Panc1 (cell line): ENCODE data around the gene PPP1R26. TPM values are rescaled to one million over a fixed set of nuclear protein-coding genes. Genes with fewer than 3 reads are reported as not detected.

ENCODE experiments used
- ATAC-seq: fragments of 200-7000 bp; cut with Tn5 transposase; 2 replicates; pipeline ENCODE4 v1.9.1; 2020; ENCODE audit warnings: mild to moderate bottlenecking, moderate library complexity
- BruUV-seq: library from RNA; stranded (reverse); fragments of 400-500 nt; replicated peaks from 2 replicates; lab custom pipeline; 2021; lab: Mats Ljungman, UMichigan
- CTCF ChIA-PET: fragments of 300-600 bp; sonication (Branson Sonifier 250); formaldehyde crosslinking; loops from one replicate; lab custom pipeline; 2022; ENCODE audit warnings: antibody characterized with exemption; lab: Charles Lee
- POLR2A ChIA-PET: fragments of 300-600 bp; sonication (Branson Sonifier 250); formaldehyde crosslinking; loops from one replicate; lab custom pipeline; 2022; ENCODE audit warnings: antibody characterized with exemption; lab: Charles Lee
- DNase-seq: peaks from one replicate; pipeline ENCODE4 v3.0.0-alpha.2; 2010; ENCODE audit warnings: low read depth, low spot score
- H3K27ac ChIP-seq: 2 replicates; pipeline ENCODE4 v1.5.1; 2011; ENCODE audit warnings: mild to moderate bottlenecking, low read length, inconsistent platforms
- H3K27me3 ChIP-seq: fragments of 200-500 bp; sonication (Bioruptor generic); 2 replicates; pipeline ENCODE4 v1.6.0; 2014; ENCODE audit warnings: low read length, inconsistent platforms; ENCODE audit not compliant: control insufficient read depth, insufficient read depth
- H3K36me3 ChIP-seq: fragments of 200-500 bp; sonication (Bioruptor generic); 2 replicates; pipeline ENCODE4 v1.5.1; 2014; ENCODE audit warnings: inconsistent platforms, mild to moderate bottlenecking, low read length, moderate library complexity; ENCODE audit not compliant: control insufficient read depth, insufficient read depth
- H3K4me1 ChIP-seq: 2 replicates; pipeline ENCODE4 v1.5.1; 2011; ENCODE audit warnings: inconsistent platforms, mild to moderate bottlenecking, low read length, moderate library complexity; ENCODE audit not compliant: control insufficient read depth, insufficient read depth
- H3K4me3 ChIP-seq, 2 experiments: 2 replicates each; pipeline ENCODE4 v1.5.1; 2011 to 2012; ENCODE audit warnings: low read depth in 2 of 2, low read length in 2 of 2, mild to moderate bottlenecking in 2 of 2, inconsistent platforms in 1 of 2, moderate library complexity in 1 of 2
- H3K9me3 ChIP-seq: fragments of 200-500 bp; sonication (Bioruptor generic); 2 replicates; pipeline ENCODE4 v1.5.1; 2014; ENCODE audit warnings: low read depth, mild to moderate bottlenecking, inconsistent platforms, low read length, moderate library complexity; ENCODE audit not compliant: control insufficient read depth, insufficient read depth
- CTCF ChIP-seq: fragments of 450-650 bp; IDR thresholded peaks from 2 replicates; pipeline ENCODE4 v1.5.1; 2017; ENCODE audit warnings: mild to moderate bottlenecking
- POLR2AphosphoS5 ChIP-seq: IDR thresholded peaks from 2 replicates; pipeline ENCODE4 v1.6.1; 2012; ENCODE audit warnings: mild to moderate bottlenecking, low read depth, low read length, moderate library complexity
- REST ChIP-seq, 2 experiments: IDR thresholded peaks; 2 replicates each; pipeline ENCODE4 v1.6.1; 2011 to 2012; ENCODE audit warnings: low read depth in 2 of 2, control low read depth in 1 of 2, low read length in 1 of 2, mild to moderate bottlenecking in 1 of 2, moderate library complexity in 1 of 2; ENCODE audit not compliant: insufficient read depth in 1 of 2
- SIN3A ChIP-seq: IDR thresholded peaks from 2 replicates; pipeline ENCODE4 v1.6.1; 2012; ENCODE audit warnings: low read depth, mild to moderate bottlenecking, low read length, moderate library complexity, borderline replicate concordance; ENCODE audit not compliant: insufficient read depth
- TCF7L2 ChIP-seq: IDR thresholded peaks from 2 replicates; pipeline ENCODE4 v1.6.1; 2011; ENCODE audit warnings: mild to moderate bottlenecking, low read depth, low read length, inconsistent platforms
- in situ Hi-C: cut with HindIII; loops from 2 replicates; pipeline ENCODE4 v1.10.0; 2016; ENCODE audit warnings: low sequenced_read_pairs, low pct_unique_long_range_greater_than_20kb
- intact Hi-C: fragments of 100-400 bp; cut with micrococcal nuclease; formaldehyde crosslinking; loops from one replicate; pipeline ENCODE4 v1.10.0; 2022; ENCODE audit not compliant: unreplicated experiment
- total RNA-seq: library from RNA; stranded (reverse); gene quantifications from one replicate; pipeline ENCODE4 v1.2.1, GENCODE V29; 2021; ENCODE audit not compliant: unreplicated experiment

The PPP1R26 gene
- total RNA-seq, 1 experiment from 2014 or later = 17.5 TPM

GRCh38 chr9:135531096-135531495 is 51.5 kb downstream of the PPP1R26 start:
- Histone ChIP-seq H3K27me3 (no peaks in the 10 kb centered on the region), H3K4me1 (no peaks in the 10 kb centered on the region), H3K9me3 (no peaks in the 10 kb centered on the region), H3K4me3 (no peak overlapping the region), H3K36me3 (no peaks in the 10 kb centered on the region), H3K27ac (no peak overlapping the region)
- in situ Hi-C loops (no loop called here), intact Hi-C loops (no loop called here)
- no peak for TF ChIP-seq REST (IDR thresholded peaks at IDR 0.05; ENCODE audit: insufficient read depth in 1 of 2, low read depth in 2 of 2, low read length in 1 of 2)
- ChIA-PET POLR2A (no interaction called here), CTCF (no interaction called here)
- DNase-seq = no peak
- no peak for ATAC-seq
- BruUV-seq = no TSS peak

GRCh38 chr9:135533113-135533512 is 53.5 kb downstream of the PPP1R26 start:
- no peaks in the 10 kb centered on the region for H3K4me1 ChIP-seq
- H3K36me3 ChIP-seq = no peaks in the 10 kb centered on the region
- CTCF ChIA-PET = no interaction called here
- H3K4me3 ChIP-seq = no peak overlapping the region
- TF ChIP-seq TCF7L2 = no peak
- no peak for TF ChIP-seq CTCF
- TF ChIP-seq POLR2AphosphoS5 = no peak
- no peak for TF ChIP-seq REST (IDR thresholded peaks at IDR 0.05; ENCODE audit: insufficient read depth in 1 of 2, low read depth in 2 of 2, low read length in 1 of 2)
- TF ChIP-seq SIN3A = no peak
- H3K27ac ChIP-seq = no peak overlapping the region
- intact Hi-C loops (no loop called here), in situ Hi-C loops (no loop called here)
- ATAC-seq (peak; percentile 69), DNase-seq (no peak)
- H3K9me3 ChIP-seq = no peaks in the 10 kb centered on the region
- BruUV-seq = no TSS peak
- no peaks in the 10 kb centered on the region for H3K27me3 ChIP-seq
- POLR2A ChIA-PET = no interaction called here
